ENCODE results near the gene CTNND2. TPM values are rescaled to one million over a fixed set of nuclear protein-coding genes. Genes with fewer than 3 reads are reported as not detected.

CTNND2 gene
- total RNA-seq, 1 experiment from 2014 or later = not detected

DNA sequence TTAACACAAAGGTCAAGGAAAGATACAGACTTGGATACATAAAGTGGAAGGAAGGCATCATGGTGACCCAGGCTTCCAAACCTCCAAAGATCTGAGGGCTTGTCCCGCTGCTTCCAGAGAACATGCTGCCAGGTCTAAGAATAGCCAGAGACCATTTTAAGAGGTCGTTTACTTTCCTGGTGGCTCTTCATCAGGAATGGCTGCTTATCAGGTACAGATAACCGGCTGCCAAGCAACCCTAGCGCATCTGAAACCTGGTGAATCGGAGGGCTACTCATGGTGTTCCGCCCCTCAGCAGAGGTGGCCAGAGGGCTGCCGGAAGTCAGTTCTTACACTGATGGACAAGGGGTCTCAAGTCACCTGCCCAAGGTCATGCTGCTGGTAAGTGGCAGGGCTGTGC is 892.0 kb downstream of the CTNND2 start:
- Histone ChIP-seq H3K36me3 (ENCODE audit: insufficient read depth, low read length, poor library complexity, severe bottlenecking) (no peaks in the 10 kb centered on the region), H3K9me3 (ENCODE audit: low read depth, low read length, poor library complexity, severe bottlenecking) (no peaks in the 10 kb centered on the region), H3K4me3 (ENCODE audit: low read depth, low read length, poor library complexity, severe bottlenecking) (no peak overlapping the region), H3K27ac (ENCODE audit: low read depth, low read length, poor library complexity, severe bottlenecking) (no peak overlapping the region), H3K4me1 (ENCODE audit: insufficient read depth, low read length, poor library complexity, severe bottlenecking) (no peaks in the 10 kb centered on the region), H3K27me3 (replicated peaks; ENCODE audit: insufficient read depth, low read depth, low read length, poor library complexity) (no peaks in the 10 kb centered on the region)
- BruUV-seq (replicated peaks) = no TSS peak
- ChIA-PET CTCF (no interaction called here), POLR2A (ENCODE audit: low non-redundant PET) (interaction anchor here (0.6 kb wide), 1 partner anchor 706 kb away, joined by 7 read pairs; no protein-coding TSS in a partner anchor)
- DNase-seq (ENCODE audit: low spot score) = no peak
- TF ChIP-seq CTCF (conservative IDR thresholded peaks at IDR 0.05; ENCODE audit: low read depth, low read length) = no peak
- intact Hi-C loops (cut with micrococcal nuclease; ENCODE audit: unreplicated experiment) = no loop called here

GRCh38 chr5:11010429-11011210 is 893.6 kb downstream of the CTNND2 start:
- H3K27me3 ChIP-seq (replicated peaks; ENCODE audit: insufficient read depth, low read depth, low read length, poor library complexity) = no peaks in the 10 kb centered on the region
- CTCF ChIA-PET = no interaction called here
- no TSS peak for BruUV-seq (replicated peaks)
- no peak overlapping the region for H3K4me3 ChIP-seq (ENCODE audit: low read depth, low read length, poor library complexity, severe bottlenecking)
- H3K9me3 ChIP-seq (ENCODE audit: low read depth, low read length, poor library complexity, severe bottlenecking) = no peaks in the 10 kb centered on the region
- DNase-seq (ENCODE audit: low spot score) = no peak
- H3K36me3 ChIP-seq (ENCODE audit: insufficient read depth, low read length, poor library complexity, severe bottlenecking) = no peaks in the 10 kb centered on the region
- no peak overlapping the region for H3K27ac ChIP-seq (ENCODE audit: low read depth, low read length, poor library complexity, severe bottlenecking)
- no peaks in the 10 kb centered on the region for H3K4me1 ChIP-seq (ENCODE audit: insufficient read depth, low read length, poor library complexity, severe bottlenecking)
- POLR2A ChIA-PET (ENCODE audit: low non-redundant PET) = no interaction called here
- no peak for TF ChIP-seq CTCF (conservative IDR thresholded peaks at IDR 0.05; ENCODE audit: low read depth, low read length)
- TF ChIP-seq EZH2 (IDR thresholded peaks at IDR 0.05; ENCODE audit: borderline replicate concordance, low read depth, low read length, poor library complexity, severe bottlenecking) = no peak
- intact Hi-C loops (cut with micrococcal nuclease; ENCODE audit: unreplicated experiment) = no loop called here

- ChIA-PET CTCF (no interaction called here), POLR2A (ENCODE audit: low non-redundant PET) (no interaction called here)
- no TSS peak for BruUV-seq (replicated peaks)
- H3K4me3 ChIP-seq (ENCODE audit: low read depth, low read length, poor library complexity, severe bottlenecking) = no peak overlapping the region
- TF ChIP-seq CTCF (conservative IDR thresholded peaks at IDR 0.05; ENCODE audit: low read depth, low read length) = no peak
- no peak for TF ChIP-seq EZH2 (IDR thresholded peaks at IDR 0.05; ENCODE audit: borderline replicate concordance, low read depth, low read length, poor library complexity, severe bottlenecking)
- H3K36me3 ChIP-seq (ENCODE audit: insufficient read depth, low read length, poor library complexity, severe bottlenecking) = no peaks in the 10 kb centered on the region
- H3K27me3 ChIP-seq (replicated peaks; ENCODE audit: insufficient read depth, low read depth, low read length, poor library complexity) = no peaks in the 10 kb centered on the region
- intact Hi-C loops (cut with micrococcal nuclease; ENCODE audit: unreplicated experiment) = no loop called here
- no peaks in the 10 kb centered on the region for H3K9me3 ChIP-seq (ENCODE audit: low read depth, low read length, poor library complexity, severe bottlenecking)
- no peak overlapping the region for H3K27ac ChIP-seq (ENCODE audit: low read depth, low read length, poor library complexity, severe bottlenecking)
- no peak for DNase-seq (ENCODE audit: low spot score)
- H3K4me1 ChIP-seq (ENCODE audit: insufficient read depth, low read length, poor library complexity, severe bottlenecking) = no peaks in the 10 kb centered on the region
Measured at GRCh38 chr5:11009576-11009975, 894.7 kb downstream of the CTNND2 start.

All from A673 (cell line).